Stimulated activated CD8-positive, alpha-beta memory T cell treated with anti-CD3 and anti-CD28 coated beads, Interleukin-15, amount 100 ng/mL, for 4 hours (primary cell): ENCODE data around the gene EHD2.
"Not testable (repeated sequence)": the region's sequence is repeated elsewhere in the genome, so short reads cannot be mapped to it uniquely, and the experiment has no call there.

Experiments
- DNase-seq, 2 donors: peaks; one replicate each; pipeline ENCODE4 v3.0.0-alpha.2; 2020; ENCODE audit warnings: low read depth in 2 of 2

Gene EHD2

DNA sequence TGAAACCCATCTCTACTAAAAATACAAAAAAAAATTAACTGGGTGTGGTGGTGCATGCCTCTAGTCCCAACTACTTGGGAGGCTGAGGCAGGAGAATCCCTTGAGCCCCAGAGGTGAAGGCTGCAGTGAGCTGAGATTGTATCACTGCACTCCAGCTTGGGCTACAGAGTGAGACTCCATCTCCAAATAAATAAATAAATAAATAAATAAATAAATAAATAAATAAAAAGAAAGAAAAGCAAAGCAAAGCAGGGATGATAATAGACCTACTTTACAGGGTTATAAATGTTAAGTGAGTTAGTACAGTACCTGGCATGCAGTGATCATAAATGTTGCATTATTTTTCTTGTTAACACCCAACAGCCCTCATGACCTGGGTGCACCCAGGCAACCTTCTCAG is 1.6 kb downstream of the EHD2 start:
- DNase-seq: not testable (repeated sequence)

DNA sequence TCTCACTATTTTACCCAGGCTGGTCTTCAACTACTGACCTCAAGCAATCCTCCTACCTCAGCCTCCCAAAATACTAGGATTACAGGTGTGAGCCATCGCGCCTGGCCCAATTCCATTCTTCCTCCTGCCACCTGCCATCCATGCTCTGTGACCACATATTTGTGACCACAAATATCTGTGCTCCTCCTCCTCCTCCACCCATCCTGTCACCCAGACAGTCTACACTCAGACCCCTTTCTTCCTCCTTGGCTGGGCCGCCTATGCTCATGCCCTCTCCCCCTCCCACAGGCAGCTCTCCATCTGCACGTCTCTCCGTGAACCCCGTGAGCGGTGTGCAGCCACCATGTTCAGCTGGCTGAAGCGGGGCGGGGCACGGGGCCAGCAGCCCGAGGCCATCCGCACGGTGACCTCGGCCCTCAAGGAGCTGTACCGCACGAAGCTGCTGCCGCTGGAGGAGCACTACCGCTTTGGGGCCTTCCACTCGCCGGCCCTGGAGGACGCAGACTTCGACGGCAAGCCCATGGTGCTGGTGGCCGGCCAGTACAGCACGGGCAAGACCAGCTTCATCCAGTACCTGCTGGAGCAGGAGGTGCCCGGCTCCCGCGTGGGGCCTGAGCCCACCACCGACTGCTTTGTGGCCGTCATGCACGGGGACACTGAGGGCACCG is 3.2 kb downstream of the EHD2 start:
- DNase-seq: no peak

DNA sequence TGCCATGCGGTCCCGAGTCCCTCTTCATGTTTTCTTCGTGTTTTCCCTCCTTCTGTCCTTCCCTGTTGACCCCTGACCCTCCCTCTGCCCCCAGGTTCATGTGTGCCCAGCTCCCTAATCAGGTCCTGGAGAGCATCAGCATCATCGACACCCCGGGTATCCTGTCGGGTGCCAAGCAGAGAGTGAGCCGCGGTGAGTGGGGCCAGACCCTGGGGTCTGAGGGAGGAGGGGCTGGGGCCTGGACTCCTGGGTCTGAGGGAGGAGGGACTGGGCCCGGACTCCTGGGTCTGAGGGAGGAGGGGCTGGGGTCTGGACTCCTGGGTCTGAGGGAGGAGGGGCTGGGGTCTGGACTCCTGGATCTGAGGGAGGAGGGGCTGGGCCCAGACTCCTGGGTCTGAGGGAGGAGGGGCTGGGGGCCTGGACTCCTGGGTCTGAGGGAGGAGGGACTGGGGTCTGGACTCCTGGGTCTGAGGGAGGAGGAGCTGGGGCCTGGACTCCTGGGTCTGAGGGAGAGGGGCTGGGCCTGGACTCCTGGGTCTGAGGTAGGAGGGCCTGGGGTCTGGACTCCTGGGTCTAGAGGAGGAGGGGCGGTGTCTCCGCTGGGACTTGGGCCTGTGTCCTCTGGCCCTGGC is 5.3 kb downstream of the EHD2 start:
- not testable (repeated sequence) for DNase-seq

DNA sequence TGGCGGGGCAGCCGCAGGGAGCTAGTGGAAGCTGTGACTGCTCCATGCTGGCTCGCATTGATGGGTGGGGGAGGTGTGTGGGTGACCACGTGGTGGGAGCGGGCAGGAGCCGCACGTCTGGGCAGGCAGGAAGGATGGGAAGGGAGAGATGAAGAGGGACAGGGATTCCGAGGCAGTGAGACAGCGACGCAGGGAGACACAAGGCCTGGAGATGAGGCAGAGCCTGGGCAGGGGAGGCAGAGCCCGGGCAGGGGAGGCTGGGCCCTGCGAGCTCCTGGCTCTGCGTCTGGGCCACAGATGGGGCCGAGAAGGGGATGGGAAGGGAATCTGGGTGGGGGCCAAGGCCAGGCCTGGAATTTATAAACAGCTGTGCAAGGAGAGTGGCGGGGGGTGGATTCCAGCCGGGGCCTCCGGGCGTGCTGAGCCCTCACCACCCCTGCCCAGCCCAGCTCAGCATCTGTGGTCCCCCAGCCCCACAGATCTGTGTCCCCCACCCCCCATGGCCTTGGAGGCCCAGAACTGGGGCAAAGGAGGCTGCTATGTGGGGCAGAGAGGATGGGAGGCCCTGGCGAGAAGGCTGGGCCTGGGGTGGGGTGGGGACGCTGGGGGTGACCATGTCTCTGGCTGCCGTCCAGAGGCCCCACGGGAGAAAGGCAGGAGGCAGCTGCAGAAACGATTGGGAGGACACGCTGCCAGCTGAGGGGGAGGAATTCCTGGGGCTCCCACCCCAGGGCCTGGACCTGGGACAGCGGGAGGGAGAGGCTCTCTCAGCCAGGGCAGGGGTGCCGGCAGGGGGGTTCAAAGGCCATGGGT is 6.0 kb downstream of the EHD2 start:
- no peak for DNase-seq

DNA sequence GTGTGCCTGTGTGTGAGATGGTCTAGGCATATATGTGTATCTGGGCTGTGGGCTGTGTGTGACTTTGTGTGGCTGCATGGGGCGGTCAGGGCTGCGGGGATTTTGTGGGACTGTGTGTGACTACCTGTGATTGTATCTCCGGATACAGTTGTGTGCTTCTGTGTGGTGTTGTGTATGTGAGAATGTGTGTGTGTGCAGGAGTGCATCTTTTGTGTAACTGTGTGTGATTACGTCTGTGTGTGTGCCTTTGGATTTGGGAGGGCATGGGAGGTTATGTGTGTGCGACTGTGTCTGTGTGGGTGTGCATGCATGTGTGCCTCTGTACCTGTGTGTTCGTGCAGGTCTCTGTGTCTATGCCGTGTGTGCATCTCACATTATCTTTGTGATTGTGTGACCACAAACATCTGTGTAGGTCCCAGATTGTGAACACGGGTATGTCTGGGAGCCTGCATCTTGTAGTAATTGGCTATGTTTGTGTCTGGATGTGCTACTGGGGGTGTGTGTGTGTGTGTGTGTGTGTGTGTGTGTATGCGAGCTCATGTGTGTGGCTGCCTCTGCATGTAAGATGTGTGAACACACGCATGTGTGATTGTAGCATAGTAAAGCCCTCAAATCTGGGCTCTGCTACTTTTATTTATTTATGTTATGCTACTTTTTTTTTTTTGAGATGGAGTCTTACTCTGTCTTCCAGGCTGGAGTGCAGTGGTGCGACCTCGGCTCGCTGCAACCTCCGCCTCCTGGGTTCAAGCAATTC is 7.6 kb downstream of the EHD2 start:
- DNase-seq: no peak

DNA sequence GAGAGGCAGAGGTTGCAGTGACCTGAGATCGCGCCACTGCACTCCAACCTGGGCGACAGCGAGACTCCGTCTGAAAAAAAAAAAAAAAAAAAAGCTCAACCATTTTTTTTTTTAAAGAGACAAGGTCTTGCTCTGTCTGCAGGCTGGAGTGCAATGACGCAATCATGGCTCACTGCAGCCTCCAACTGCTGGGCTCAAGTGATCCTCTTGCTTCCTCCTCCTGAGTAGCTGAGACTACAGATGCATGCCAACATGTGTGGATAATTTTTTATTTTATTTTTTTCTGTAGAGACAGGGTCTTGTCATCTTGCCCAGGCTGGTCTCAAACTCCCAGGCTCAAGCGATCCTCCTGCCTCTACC is 10.3 kb downstream of the EHD2 start:
- DNase-seq: no peak

DNA sequence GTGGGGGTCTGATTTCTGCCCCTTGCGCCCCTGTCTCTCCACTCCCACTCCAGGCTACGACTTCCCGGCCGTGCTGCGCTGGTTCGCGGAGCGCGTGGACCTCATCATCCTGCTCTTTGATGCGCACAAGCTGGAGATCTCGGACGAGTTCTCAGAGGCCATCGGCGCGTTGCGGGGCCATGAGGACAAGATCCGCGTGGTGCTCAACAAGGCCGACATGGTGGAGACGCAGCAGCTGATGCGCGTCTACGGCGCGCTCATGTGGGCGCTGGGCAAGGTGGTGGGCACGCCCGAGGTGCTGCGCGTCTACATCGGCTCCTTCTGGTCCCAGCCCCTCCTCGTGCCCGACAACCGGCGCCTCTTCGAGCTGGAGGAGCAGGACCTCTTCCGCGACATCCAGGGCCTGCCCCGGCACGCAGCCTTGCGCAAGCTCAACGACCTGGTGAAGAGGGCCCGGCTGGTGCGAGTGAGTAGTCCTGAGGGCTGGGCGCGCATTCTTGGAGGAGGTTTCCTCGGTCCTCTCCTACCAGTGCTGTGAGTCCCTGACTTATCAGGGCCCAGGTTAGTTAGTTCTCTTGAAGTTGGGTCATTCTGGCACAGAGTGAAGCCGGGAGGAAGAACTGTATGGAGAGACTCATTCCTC is 12.7 kb downstream of the EHD2 start:
- no peak for DNase-seq

DNA sequence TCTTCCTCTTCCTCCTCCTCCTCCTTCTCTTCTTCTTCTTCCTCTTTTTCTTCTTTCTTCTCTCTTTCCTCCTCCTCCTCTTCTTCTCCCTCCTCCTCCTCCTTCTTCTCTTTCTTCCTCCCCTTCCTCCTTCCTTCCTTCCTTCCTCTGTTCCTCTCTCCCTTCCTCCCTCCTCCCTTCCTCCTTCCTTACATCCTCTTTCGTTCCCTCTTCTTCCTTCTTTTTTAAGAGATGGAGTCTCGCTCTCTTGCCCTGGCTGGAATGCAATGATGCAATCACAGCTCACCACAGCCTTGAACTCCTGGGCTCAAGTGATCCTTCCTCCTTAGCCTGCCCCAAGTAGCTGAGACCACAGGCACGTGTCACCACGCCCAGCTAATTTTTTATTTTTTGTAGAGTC is 13.2 kb downstream of the EHD2 start:
- no peak for DNase-seq

DNA sequence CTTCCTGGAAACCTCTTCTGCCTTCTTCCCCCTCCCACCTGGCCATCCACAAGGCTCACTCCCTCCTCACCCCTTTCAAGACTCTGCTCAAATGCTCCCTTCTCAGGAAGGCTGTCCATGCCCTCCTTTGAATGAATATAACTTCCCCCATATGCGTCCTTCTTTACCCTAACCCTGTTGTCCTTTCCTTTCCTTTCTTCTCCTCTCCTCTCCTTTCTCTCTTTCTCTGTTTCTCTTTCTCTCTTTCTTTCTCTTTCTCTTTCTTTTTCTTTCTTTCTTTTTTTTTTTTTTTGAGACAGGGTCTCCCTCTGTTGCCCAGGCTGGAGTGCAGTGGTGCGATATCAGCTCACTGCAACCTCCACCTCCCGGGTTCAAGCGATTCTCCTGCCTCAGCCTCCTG is 15.1 kb downstream of the EHD2 start:
- not testable (repeated sequence) for DNase-seq

DNA sequence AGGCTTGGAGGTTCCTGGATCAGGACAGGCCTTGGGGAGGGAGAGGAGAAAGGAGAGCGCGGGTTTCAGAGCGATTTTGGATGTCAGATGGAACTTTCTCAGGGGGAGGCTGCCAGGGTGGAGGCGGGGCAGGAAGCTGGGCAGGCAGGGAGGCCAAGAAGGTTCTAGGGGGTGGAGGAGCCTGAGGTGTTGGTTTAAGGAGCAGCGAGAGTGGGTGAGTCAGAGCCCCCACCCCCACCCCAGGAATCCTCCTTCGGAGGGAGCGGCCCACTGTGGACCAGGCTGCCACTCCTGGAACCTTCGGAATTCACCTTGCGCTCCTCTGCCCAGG is 16.2 kb downstream of the EHD2 start:
- no peak for DNase-seq

DNA sequence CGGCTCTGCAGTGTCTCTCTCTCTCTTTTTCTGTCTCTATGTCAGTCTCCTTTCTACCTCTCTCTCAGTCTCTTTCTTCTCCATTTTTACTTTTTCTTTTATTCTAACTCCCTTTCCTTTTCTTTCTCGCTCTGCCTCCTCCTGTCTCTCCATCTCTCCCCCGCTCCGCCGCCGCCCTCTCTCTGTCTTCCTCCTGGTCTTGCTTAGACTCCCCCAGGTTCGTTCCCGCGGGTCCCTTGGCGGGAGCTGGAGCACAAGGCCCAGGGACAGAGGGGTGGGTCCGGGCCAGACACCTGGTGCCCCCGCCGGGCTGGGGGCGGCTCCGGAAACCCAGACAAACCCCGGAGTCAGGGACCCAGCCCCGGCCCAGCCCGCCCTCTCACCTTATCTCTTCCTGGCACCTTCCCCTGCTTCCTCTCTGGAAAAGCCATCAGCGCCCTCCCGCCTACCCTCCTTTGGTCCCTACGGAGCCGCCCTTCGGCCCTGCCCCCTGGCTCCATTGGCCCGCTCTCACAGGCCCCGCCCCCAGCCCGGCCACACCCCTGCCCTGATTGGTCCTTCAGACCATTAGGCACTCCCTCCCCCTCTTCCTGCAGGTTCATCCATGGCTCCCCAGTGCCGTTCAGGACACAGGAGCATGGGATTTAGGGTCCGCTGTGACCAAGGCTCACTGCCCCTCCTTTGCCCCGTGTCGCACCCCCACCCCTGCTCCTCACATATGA is 16.7 kb downstream of the EHD2 start:
- DNase-seq: no peak

DNA sequence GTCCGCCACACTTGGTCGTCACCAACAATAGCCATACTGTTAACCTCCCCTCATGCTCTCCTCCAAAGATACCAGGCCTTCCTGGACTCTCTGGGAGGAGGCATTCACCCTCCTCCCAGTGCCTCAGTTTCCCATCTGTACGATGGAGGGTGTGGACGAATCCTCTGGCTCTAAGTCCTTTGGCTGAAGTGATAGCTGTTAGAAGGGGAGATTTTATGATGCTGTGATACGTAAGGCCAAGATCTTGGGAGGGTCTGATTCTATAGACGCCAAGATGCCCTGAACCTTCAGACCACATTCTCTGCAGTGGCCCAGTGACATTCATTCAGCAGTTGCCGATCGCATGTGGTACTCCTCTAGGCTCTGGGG is 17.3 kb downstream of the EHD2 start:
- DNase-seq: no peak

DNA sequence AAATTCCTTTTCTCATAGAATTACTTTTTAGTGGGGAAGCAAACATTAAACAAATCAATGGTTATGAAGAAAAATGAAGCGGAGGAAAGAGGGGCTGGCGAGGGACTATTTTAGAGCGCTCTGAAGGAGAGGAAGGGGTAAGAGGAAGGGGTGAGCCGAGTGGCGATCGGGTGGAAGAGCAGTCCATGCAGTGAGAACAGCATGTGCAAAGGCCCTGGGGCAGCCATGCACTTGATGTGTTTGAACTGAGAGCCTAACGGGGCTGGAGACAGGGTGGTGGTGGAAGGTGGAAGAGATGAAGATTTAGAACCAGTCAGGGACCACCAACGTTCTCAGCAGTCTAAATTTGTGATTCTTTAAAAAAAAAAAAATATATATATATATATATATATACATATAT is 17.7 kb downstream of the EHD2 start:
- DNase-seq: no peak

DNA sequence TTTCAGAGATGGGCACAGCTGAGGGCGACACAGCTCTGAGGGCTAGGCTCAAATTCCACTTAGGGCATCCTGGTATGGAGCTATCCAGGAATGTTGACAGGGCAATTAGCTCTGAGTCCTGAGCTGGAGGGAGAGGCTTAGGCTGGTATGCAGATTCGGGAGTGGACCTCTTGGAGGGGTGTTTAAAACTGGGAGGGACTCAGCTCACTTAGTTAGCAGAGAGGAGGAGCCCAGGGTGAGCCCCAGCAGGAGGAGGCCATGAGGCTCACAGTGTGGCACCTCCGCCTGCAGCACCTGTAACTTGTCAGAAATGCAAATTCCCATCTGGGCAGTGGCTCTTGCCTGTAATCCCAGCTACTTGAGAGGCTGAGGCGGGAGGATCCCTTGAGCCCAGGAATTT is 21.9 kb downstream of the EHD2 start:
- no peak for DNase-seq

DNA sequence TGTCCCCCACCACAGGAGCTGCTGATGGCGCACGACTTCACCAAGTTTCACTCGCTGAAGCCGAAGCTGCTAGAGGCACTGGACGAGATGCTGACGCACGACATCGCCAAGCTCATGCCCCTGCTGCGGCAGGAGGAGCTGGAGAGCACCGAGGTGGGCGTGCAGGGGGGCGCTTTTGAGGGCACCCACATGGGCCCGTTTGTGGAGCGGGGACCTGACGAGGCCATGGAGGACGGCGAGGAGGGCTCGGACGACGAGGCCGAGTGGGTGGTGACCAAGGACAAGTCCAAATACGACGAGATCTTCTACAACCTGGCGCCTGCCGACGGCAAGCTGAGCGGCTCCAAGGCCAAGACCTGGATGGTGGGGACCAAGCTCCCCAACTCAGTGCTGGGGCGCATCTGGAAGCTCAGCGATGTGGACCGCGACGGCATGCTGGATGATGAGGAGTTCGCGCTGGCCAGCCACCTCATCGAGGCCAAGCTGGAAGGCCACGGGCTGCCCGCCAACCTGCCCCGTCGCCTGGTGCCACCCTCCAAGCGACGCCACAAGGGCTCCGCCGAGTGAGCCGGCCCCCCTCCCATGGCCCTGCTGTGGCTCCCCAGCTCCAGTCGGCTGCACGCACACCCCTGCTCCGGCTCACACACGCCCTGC is 27.8 kb downstream of the EHD2 start:
- DNase-seq: no peak

DNA sequence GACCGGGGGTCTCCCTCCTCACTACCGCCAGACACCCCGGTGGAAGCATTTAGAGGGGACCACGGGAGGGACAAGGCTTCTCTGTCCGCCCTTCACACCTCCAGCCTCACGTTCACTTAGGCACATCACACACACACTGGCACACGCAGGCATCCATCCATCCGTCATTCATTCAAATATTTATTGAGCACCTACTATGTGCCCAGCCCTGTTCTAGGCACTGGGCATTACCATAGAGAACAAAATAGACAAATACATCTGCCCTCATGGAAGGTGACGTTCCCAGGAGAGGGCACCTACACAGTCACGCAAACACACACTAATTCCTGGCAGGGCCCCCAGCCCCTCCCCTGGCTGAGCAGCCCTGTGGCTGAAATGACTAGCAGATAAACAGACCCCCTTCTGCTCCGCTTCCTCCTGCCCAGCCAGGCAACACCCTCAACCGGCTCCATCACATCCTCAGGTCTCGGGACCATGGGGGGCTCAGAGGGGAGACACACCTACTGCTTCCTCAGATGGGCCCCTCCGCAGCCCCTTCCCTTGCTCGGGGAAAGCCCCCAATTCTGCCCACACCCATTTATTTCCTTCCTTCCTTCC is 28.4 kb downstream of the EHD2 start:
- DNase-seq: no peak

DNA sequence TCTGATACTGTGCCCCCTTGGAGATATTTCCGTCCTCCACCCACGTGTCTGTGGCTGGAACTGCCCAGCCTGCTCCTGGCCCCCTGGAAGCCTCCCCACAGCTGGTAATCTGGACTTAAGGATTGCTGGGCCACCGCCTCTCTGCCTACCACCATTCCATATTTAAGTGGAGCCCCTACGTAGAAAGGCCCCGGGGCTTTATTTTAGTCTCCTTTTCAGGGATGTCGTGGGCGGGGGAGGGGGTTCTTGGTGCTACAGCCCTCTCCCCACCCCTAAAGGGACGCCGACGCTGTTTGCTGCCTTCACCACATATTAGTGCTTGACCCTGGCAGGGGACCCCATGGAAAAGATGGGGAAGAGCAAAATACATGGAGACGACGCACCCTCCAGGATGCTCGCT is 29.4 kb downstream of the EHD2 start:
- no peak for DNase-seq

DNA sequence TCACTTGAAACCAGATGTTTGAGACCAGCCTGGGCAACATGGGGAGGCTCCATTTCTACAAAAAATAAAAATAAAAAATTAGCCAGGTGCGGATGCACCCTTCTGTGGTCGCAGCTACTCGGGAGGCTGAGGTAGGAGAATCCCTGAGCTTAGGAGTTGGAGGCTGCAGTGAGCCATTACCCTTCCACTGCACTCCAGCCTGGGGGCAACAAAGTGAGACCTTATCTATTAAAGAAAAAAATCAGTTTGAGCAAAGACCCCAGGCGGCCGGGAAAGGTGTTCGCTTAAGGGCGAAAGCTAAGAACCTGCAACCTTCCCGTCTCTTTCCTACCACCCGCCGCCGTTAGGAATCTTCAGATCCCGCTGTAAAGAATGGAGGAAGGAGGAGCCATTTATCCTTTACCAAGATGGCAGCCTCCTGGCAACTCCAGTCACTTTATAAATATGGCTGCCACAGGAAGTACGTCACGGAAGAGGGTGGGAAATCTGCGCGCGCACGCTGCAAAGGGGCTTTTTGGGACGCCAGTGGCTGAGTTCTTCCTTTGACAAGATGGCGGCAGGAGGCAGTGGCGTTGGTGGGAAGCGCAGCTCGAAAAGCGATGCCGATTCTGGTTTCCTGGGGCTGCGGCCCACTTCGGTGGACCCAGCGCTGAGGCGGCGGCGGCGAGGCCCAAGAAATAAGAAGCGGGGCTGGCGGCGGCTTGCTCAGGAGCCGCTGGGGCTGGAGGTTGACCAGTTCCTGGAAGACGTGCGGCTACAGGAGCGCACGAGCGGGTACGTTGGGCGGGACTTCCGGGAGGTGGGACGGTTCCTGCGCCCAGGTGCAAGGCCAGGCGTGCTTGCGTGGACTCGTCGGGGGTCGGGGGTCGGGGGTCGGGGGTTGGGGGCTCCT is 32.0 kb downstream of the EHD2 start, which contains the start of gene NOP53:
Gene NOP53, plus strand, starts transcription at position 537 of the 892 bp plus-strand sequence. Its CDS starts 14 bp downstream, at position 551.
- DNase-seq: peak; percentile 91 to 94

DNA sequence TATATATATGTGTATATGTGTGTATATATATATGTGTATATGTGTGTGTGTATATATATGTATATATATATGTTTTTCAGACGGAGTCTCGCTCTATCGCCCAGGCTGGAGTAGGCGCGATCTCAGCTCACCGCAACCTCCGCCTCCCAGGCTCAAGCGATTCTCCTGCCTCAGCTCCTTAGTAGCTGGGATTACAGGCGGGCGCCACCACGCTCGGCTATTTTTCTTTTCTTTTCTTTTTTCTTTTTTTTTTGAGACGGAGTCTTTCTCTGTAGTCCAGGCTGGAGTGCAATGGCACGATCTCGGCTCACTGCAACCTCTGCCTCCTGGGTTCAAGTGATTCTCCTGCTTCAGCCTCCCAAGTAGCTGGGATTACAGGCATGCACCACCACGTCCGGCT is 32.9 kb downstream of the EHD2 start:
- not testable (repeated sequence) for DNase-seq
